Epithelial cell of proximal tubule (primary cell): Measurements from ENCODE around the gene TSHZ3. TPM values are rescaled to one million over a fixed set of nuclear protein-coding genes. Genes with fewer than 3 reads are reported as not detected.

Experiments used
- DNase-seq: peaks from one replicate; pipeline ENCODE4 v3.0.0-alpha.2; 2011; ENCODE audit warnings: low read depth
- H3K4me3 ChIP-seq: 2 replicates; pipeline ENCODE4 v1.5.1; 2011; ENCODE audit warnings: low read depth, mild to moderate bottlenecking, low read length
- total RNA-seq: library from RNA; depleted of rRNA; stranded (reverse); fragments of >200 nt; gene quantifications from 2 replicates; pipeline ENCODE4 v1.2.3, GENCODE V29; 2015
- TF ChIP-seq, protein P1 (sequence below): conservative IDR thresholded peaks from 2 replicates; pipeline ENCODE4 v1.5.1; 2012; ENCODE audit warnings: low read depth, mild to moderate bottlenecking, low read length

Gene TSHZ3
- total RNA-seq, 1 donor from 2014 or later = 0.12 TPM

DNA sequence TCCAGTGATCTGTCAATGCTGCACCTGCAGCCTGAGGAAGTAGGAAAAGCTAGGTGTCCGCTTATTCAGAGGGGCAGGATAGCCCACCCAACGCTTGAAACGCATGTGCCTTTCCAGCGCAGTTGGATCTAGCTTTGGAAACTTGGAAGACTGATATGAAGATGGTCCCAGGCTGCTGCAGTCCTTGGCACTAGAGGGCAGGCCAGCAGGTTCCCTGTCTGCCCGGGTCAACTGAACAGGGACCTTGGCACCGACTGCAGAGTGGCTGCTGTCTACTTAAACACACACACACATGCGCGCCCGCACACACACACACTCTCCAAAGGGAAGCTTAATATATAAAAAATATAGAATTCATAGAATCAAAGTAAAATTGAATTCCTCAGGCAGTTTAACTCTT, 100.0 kb downstream of the TSHZ3 start:
- TF ChIP-seq, protein P1, sequence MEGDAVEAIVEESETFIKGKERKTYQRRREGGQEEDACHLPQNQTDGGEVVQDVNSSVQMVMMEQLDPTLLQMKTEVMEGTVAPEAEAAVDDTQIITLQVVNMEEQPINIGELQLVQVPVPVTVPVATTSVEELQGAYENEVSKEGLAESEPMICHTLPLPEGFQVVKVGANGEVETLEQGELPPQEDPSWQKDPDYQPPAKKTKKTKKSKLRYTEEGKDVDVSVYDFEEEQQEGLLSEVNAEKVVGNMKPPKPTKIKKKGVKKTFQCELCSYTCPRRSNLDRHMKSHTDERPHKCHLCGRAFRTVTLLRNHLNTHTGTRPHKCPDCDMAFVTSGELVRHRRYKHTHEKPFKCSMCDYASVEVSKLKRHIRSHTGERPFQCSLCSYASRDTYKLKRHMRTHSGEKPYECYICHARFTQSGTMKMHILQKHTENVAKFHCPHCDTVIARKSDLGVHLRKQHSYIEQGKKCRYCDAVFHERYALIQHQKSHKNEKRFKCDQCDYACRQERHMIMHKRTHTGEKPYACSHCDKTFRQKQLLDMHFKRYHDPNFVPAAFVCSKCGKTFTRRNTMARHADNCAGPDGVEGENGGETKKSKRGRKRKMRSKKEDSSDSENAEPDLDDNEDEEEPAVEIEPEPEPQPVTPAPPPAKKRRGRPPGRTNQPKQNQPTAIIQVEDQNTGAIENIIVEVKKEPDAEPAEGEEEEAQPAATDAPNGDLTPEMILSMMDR = no peak
- no peak for DNase-seq
- no peak overlapping the region for H3K4me3 ChIP-seq

GRCh38 chr19:31235806-31236205, 113.4 kb downstream of the TSHZ3 start:
- H3K4me3 ChIP-seq = no peak overlapping the region
- TF ChIP-seq, protein P1 = no peak
- no peak for DNase-seq

GRCh38 chr19:31233295-31233800, 115.9 kb downstream of the TSHZ3 start:
- H3K4me3 ChIP-seq = no peak overlapping the region
- TF ChIP-seq, protein P1 = no peak
- DNase-seq = no peak

- no peak for DNase-seq
- no peak overlapping the region for H3K4me3 ChIP-seq
- TF ChIP-seq, protein P1 = no peak
Measured at GRCh38 chr19:31232871-31233270, 116.4 kb downstream of the TSHZ3 start.

DNA sequence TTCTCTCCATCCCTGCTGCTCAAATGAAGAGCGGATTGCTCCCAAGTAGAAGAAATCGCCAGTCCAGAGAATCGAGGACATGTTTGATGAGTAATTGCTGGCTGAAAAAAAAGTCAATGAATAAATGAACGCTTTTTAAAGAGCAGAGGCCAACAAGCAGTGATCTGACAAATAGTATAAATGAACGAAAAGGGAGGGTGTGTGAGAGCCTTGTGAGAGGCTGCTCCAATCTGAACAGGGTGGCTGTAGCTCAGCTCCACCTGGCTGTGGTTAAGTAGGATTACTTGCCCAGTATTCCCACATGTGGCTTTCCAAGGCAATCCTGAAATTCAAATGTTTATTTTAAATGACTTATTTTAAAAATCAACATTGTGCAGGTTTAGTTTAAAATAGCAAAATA, 117.1 kb downstream of the TSHZ3 start:
- no peak overlapping the region for H3K4me3 ChIP-seq
- TF ChIP-seq, protein P1 = peak; percentile 43
- no peak for DNase-seq

DNA sequence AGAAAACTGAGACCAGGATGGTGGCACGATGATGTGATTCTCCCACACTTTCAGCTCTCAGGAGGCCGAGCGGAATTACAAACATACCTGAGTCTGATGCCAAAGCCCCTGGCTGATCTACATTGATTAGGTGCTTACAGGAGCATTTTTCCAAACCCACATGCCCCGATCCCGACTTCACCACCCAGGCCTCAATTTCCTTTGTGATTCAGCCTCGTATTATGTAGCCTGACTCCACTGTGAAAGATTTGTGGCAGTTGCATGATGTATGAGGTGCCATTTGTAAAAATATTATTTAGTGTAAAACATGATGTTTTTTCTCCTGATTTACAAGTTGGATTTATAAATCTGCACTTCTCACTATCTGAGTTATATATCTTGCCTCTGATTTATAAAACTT, 118.0 kb downstream of the TSHZ3 start:
- no peak overlapping the region for H3K4me3 ChIP-seq
- TF ChIP-seq, protein P1 = no peak
- DNase-seq = no peak

DNA sequence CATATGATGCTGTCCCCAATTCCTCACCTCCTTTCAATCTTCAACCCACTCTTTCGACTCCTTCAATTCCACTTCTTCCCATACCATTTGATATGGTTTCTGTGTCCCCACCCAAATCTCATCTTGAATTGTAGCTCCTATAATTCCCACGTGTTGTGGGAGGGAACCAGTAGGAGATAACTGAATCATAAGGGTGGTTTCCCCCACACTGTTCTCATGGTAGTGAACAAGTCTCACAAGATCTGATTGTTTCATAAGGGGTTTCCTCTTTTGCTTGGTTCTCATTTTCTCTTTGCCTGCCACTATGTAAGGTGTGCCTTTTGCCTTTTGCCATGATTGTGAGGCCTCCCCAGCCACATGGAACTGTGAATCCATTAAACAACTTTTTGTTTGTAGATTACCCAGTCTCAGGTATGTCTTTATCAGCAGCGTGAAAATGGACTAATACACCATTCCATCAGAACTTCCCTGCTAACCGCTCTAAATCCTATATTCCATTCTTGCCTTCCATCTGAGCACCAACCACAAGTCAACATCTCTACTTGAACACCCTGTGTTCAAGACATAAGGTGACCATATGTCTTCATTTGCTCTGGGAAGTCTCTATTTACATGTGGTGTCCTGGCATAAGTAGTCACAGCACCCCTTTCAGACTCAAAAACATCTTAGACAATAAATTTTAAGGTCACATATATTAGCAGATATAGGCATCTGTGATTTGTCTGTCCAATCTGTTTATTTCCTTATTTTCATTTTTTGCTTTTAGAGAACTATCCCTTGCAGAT, 122.9 kb downstream of the TSHZ3 start:
- TF ChIP-seq, protein P1 = no peak
- H3K4me3 ChIP-seq = no peak overlapping the region

More for the DNA sequence above, 122.9 kb downstream of the TSHZ3 start:
- no peak for DNase-seq
